Thoracic aorta (tissue), 2 donors: ENCODE data around the gene B4GALNT1. TPM values are rescaled to one million over a fixed set of nuclear protein-coding genes. Genes with fewer than 3 reads are reported as not detected.
A peak's percentile ranks its signal among the peaks of the same experiment; 100 is the strongest.

Source experiments
- ATAC-seq: fragments of 150-250 bp; one replicate; pipeline ENCODE4 v1.8.0; 2017; ENCODE audit warnings: low read depth; ENCODE audit not compliant: insufficient number of reproducible peaks, low FRiP score
- DNase-seq: peaks from one replicate; pipeline ENCODE4 v3.0.0-alpha.2; 2020; ENCODE audit warnings: low spot score
- H3K27ac ChIP-seq, 2 donors: fragments of 200-600 bp; sonication (generic); 1 replicate in 1 of 2; 2 replicates in 1 of 2; pipeline ENCODE4 v1.5.1; 2016; ENCODE audit warnings: mild to moderate bottlenecking in 2 of 2, moderate library complexity in 2 of 2
- H3K27me3 ChIP-seq: fragments of 200-600 bp; sonication (generic); replicated peaks from 2 replicates; pipeline ENCODE4 v1.6.0; 2016; ENCODE audit warnings: mild to moderate bottlenecking; ENCODE audit not compliant: insufficient read depth
- H3K36me3 ChIP-seq: fragments of 200-600 bp; sonication (generic); one replicate; pipeline ENCODE4 v1.5.1; 2016
- H3K4me1 ChIP-seq, 2 donors: fragments of 200-600 bp; sonication (generic); 1 replicate in 1 of 2; 2 replicates in 1 of 2; pipeline versions ENCODE4 v1.5.1 to v1.6.0; 2016; ENCODE audit warnings: low read depth in 2 of 2, mild to moderate bottlenecking in 1 of 2; ENCODE audit not compliant: control insufficient read depth in 1 of 2
- H3K4me3 ChIP-seq: fragments of 200-600 bp; sonication (generic); 2 replicates; pipeline ENCODE4 v1.5.1; 2016; ENCODE audit warnings: mild to moderate bottlenecking
- H3K9me3 ChIP-seq: fragments of 200-600 bp; sonication (generic); 2 replicates; pipeline ENCODE4 v1.5.1; 2016
- total RNA-seq, 2 donors: library from RNA; depleted of rRNA; stranded (reverse); fragments of >200 nt; gene quantifications; one replicate each; pipeline versions ENCODE4 v1.1.0 to v1.2.3, GENCODE V29; 2016
- TF ChIP-seq, protein P1 (sequence below): fragments of 200-600 bp; sonication (generic); IDR thresholded peaks from one replicate; pipeline ENCODE4 v1.5.1; 2019; ENCODE audit warnings: antibody characterized with exemption

The B4GALNT1 gene
- total RNA-seq, 2 donors from 2014 or later = 4.0 to 11.0 TPM

DNA sequence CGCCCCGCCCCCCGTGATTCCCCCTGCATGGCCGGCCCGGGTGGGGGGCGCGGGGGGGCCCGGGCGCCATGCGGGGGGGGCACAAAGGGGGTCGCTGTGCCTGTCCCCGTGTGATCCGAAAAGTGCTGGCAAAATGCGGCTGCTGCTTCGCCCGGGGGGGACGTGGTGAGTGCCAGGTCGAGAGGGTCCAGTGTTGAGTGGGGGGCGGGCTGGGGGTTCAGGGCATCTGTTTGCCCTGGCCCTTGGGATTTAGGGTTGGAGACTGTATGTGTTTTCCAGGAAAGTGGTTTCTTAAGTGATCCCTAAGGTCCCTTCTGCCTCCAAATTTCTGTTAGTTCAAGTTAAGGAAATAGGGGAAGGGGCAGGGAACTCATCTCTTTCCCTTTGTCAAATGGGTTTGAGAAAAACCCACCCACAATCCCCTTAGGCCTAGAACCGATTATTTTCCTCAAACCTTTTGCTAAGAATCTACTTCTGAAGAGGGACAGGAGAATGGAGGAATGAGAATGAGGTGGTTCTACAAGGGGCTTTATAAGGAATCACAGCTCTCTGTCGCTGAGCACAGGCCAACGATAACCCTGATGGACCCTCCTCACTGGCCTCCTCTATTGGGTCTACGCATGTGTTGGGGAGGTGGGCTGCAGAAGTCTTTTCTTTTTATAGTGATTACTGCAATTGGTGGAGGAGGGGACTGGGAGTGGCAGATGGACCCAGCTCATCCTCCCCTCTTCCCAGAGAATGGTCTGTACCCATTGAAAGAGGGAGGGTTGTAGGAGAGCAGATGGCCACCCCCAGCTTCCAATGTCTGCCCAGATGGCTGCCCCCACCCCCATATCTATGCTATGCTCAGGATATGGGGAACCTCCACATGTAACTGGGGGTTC lies 20.9 kb downstream of the B4GALNT1 start:
- no peaks in the 10 kb centered on the region for H3K9me3 ChIP-seq
- H3K27me3 ChIP-seq = no peaks in the 10 kb centered on the region
- peaks cover 33% of the 10 kb centered on the region for H3K36me3 ChIP-seq
- H3K4me3 ChIP-seq = peak overlapping the region; percentile 80
- ATAC-seq = no peak
- DNase-seq = no peak
- H3K27ac ChIP-seq = peak overlapping the region; percentile 97 to 99
- H3K4me1 ChIP-seq = peaks cover 11 to 59% of the 10 kb centered on the region in 2 donors
- TF ChIP-seq, protein P1, sequence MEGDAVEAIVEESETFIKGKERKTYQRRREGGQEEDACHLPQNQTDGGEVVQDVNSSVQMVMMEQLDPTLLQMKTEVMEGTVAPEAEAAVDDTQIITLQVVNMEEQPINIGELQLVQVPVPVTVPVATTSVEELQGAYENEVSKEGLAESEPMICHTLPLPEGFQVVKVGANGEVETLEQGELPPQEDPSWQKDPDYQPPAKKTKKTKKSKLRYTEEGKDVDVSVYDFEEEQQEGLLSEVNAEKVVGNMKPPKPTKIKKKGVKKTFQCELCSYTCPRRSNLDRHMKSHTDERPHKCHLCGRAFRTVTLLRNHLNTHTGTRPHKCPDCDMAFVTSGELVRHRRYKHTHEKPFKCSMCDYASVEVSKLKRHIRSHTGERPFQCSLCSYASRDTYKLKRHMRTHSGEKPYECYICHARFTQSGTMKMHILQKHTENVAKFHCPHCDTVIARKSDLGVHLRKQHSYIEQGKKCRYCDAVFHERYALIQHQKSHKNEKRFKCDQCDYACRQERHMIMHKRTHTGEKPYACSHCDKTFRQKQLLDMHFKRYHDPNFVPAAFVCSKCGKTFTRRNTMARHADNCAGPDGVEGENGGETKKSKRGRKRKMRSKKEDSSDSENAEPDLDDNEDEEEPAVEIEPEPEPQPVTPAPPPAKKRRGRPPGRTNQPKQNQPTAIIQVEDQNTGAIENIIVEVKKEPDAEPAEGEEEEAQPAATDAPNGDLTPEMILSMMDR = no peak

GRCh38 chr12:57611108-57611826 lies 21.7 kb downstream of the B4GALNT1 start, which contains the start of gene ARHGEF25:
Gene ARHGEF25 (plus strand): TSS chr12:57611435. CDS start chr12:57611895, 460 bp downstream.
- peaks cover 11 to 59% of the 10 kb centered on the region in 2 donors for H3K4me1 ChIP-seq
- H3K9me3 ChIP-seq = no peaks in the 10 kb centered on the region
- DNase-seq (no peak), ATAC-seq (peak; percentile 63)
- H3K4me3 ChIP-seq = peak within 1 kb of the TSS; percentile 80
- TF ChIP-seq, protein P1 = no peak
- H3K27ac ChIP-seq = peak within 1 kb of the TSS; percentile 97 to 99
- H3K36me3 ChIP-seq = peaks cover 34% of the 10 kb centered on the region
- H3K27me3 ChIP-seq = no peaks in the 10 kb centered on the region

DNA sequence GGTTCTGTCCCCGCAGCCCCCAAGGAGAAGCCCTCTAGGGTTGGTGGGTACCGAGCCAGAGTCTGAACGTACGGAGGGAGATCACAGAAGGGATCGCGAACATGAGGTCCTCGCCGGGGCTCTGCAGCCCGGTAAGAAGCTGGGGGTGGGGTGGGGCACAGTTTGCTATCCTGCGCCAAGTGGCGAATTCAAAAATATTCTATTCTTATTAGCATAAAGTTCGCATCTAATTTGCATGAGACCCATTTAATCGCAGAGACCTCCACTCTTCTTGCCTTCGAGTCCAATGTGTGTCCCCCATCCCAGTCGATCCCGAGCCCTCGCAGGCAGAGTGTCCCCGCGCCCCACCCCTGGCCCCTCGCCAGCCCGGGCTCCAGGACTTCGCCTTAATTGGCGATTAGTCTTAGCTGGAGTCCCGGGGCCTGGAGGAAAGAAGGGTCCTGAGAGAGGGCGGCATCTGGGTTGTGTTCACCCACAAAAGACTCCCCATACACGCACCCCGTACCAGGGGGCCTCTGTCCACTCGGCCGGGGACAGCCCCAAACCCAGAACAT lies 22.4 kb downstream of the B4GALNT1 start:
- peak overlapping the region; percentile 97 to 99 for H3K27ac ChIP-seq
- no peak for DNase-seq
- TF ChIP-seq, protein P1 = no peak
- no peaks in the 10 kb centered on the region for H3K9me3 ChIP-seq
- peak; percentile 28 for ATAC-seq
- H3K4me1 ChIP-seq = peaks cover 11 to 60% of the 10 kb centered on the region in 2 donors
- H3K4me3 ChIP-seq = peak overlapping the region; percentile 80
- H3K27me3 ChIP-seq = no peaks in the 10 kb centered on the region
- peaks cover 28% of the 10 kb centered on the region for H3K36me3 ChIP-seq

- H3K4me1 ChIP-seq = peaks cover 11 to 66% of the 10 kb centered on the region in 2 donors
- H3K9me3 ChIP-seq = no peaks in the 10 kb centered on the region
- peak overlapping the region; percentile 97 to 99 for H3K27ac ChIP-seq
- peaks cover 21% of the 10 kb centered on the region for H3K36me3 ChIP-seq
- ATAC-seq (no peak), DNase-seq (no peak)
- TF ChIP-seq, protein P1 = no peak
- peak overlapping the region; percentile 80 for H3K4me3 ChIP-seq
- H3K27me3 ChIP-seq = no peaks in the 10 kb centered on the region
Measured at GRCh38 chr12:57609781-57610553, 23.0 kb downstream of the B4GALNT1 start.
